ENCODE measurements around the gene MOGAT3.

The MOGAT3 gene

GRCh38 chr7:101216860-101217387 lies 16.1 kb upstream of the MOGAT3 start:
- peak overlapping the region; percentile 95 for H3K27ac ChIP-seq (ENCODE audit: low read depth, low read length)
- 0 out of 2 replicates have a peak, but pooled peaks cover 3% of the 10 kb centered on the region for H3K36me3 ChIP-seq (ENCODE audit: insufficient read depth, low read length)
- H3K27me3 ChIP-seq (ENCODE audit: insufficient read depth, low read length), result no peaks in the 10 kb centered on the region
- peaks cover 56% of the 10 kb centered on the region for H3K79me2 ChIP-seq (ENCODE audit: control insufficient read depth, insufficient read depth, low read length, unreplicated experiment)
- H3K4me1 ChIP-seq (ENCODE audit: control insufficient read depth, insufficient read depth, low read length, unreplicated experiment), result peaks cover 8% of the 10 kb centered on the region
- peak overlapping the region; percentile 15 for H2AFZ ChIP-seq (ENCODE audit: low read length, unreplicated experiment)
- H3K4me3 ChIP-seq (ENCODE audit: low read depth, low read length), result peak overlapping the region; percentile 95

DNA sequence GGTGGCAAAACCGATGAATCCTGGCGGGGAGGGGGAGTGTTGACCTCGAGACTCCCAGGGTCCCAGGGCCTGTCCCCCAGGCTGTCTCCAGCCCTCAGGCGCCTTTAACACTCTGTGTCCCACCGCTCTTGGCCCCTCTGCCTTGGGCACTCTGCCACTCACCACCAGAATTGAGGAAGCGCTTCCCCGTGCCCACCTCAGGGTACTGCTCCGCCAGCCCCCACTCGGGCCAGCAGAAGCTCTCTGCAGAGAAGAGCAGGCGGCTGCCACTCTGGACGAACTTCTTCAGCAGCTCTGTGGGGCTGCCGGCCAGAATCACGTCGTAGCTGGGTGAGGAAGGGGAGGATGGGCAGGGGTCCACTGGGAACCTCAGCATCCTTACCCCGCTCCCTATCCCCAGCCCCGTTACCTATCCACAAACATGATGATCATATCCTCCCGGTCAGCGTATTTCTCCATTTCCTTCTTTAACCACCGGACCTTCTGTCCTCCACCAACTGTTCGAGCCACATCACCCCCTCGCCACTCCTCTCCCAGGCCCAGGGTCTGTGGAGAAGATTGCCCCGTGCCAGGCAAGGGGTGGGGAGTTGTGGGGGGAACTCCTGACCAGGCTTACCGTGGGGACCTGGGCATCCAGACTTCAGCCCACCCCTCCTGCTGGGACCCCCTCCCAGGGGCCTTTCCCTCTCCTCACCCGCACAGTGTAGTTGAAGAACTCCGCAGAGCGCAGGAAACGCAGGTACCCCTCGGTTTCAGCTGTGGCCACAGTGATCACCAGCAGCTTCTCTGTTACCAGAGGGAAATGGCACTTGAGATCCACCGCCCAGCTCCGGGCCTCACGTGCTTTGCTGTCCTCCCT lies 15.4 kb upstream of the MOGAT3 start:
- Histone ChIP-seq H3K79me2 (ENCODE audit: control insufficient read depth, insufficient read depth, low read length, unreplicated experiment) (peaks cover 52% of the 10 kb centered on the region), H3K4me1 (ENCODE audit: control insufficient read depth, insufficient read depth, low read length, unreplicated experiment) (peaks cover 8% of the 10 kb centered on the region), H3K4me3 (ENCODE audit: low read depth, low read length) (peak overlapping the region; percentile 95), H3K27ac (ENCODE audit: low read depth, low read length) (no peak overlapping the region), H2AFZ (ENCODE audit: low read length, unreplicated experiment) (no peak overlapping the region), H3K27me3 (ENCODE audit: insufficient read depth, low read length) (no peaks in the 10 kb centered on the region), H3K36me3 (ENCODE audit: insufficient read depth, low read length) (0 out of 2 replicates have a peak, but pooled peaks cover 3% of the 10 kb centered on the region)

- H3K79me2 ChIP-seq (ENCODE audit: control insufficient read depth, insufficient read depth, low read length, unreplicated experiment), result peaks cover 22% of the 10 kb centered on the region
- no peaks in the 10 kb centered on the region for H3K27me3 ChIP-seq (ENCODE audit: insufficient read depth, low read length)
- H3K36me3 ChIP-seq (ENCODE audit: insufficient read depth, low read length), result peaks cover 5% of the 10 kb centered on the region; the same call in 1 of the 2 replicates
These were observed 11.2 kb upstream of the MOGAT3 start for GRCh38 chr7:101212014-101212413.

GRCh38 chr7:101211501-101211900 lies 10.7 kb upstream of the MOGAT3 start:
- H3K27ac ChIP-seq (ENCODE audit: low read depth, low read length), result no peak overlapping the region
- H3K4me3 ChIP-seq (ENCODE audit: low read depth, low read length), result no peak overlapping the region
- H3K36me3 ChIP-seq (ENCODE audit: insufficient read depth, low read length), result peaks cover 5% of the 10 kb centered on the region; the same call in 1 of the 2 replicates

More at GRCh38 chr7:101212014-101212413, 11.2 kb upstream of the MOGAT3 start:
- Histone ChIP-seq H2AFZ (ENCODE audit: low read length, unreplicated experiment) (no peak overlapping the region), H3K4me1 (ENCODE audit: control insufficient read depth, insufficient read depth, low read length, unreplicated experiment) (peaks cover 8% of the 10 kb centered on the region), H3K27ac (ENCODE audit: low read depth, low read length) (no peak overlapping the region), H3K4me3 (ENCODE audit: low read depth, low read length) (no peak overlapping the region)

GRCh38 chr7:101210143-101210542 lies 9.3 kb upstream of the MOGAT3 start:
- no peak overlapping the region for H3K4me3 ChIP-seq (ENCODE audit: low read depth, low read length)
- H3K27ac ChIP-seq (ENCODE audit: low read depth, low read length), result no peak overlapping the region
- H3K4me1 ChIP-seq (ENCODE audit: control insufficient read depth, insufficient read depth, low read length, unreplicated experiment), result no peaks in the 10 kb centered on the region
- no peak overlapping the region for H2AFZ ChIP-seq (ENCODE audit: low read length, unreplicated experiment)
- H3K79me2 ChIP-seq (ENCODE audit: control insufficient read depth, insufficient read depth, low read length, unreplicated experiment), result peaks cover 4% of the 10 kb centered on the region
- peaks cover 5% of the 10 kb centered on the region; the same call in 1 of the 2 replicates for H3K36me3 ChIP-seq (ENCODE audit: insufficient read depth, low read length)
- no peaks in the 10 kb centered on the region for H3K27me3 ChIP-seq (ENCODE audit: insufficient read depth, low read length)

More at GRCh38 chr7:101211501-101211900, 10.7 kb upstream of the MOGAT3 start:
- Histone ChIP-seq H3K79me2 (ENCODE audit: control insufficient read depth, insufficient read depth, low read length, unreplicated experiment) (peaks cover 17% of the 10 kb centered on the region), H2AFZ (ENCODE audit: low read length, unreplicated experiment) (no peak overlapping the region), H3K4me1 (ENCODE audit: control insufficient read depth, insufficient read depth, low read length, unreplicated experiment) (peaks cover 8% of the 10 kb centered on the region), H3K27me3 (ENCODE audit: insufficient read depth, low read length) (no peaks in the 10 kb centered on the region)

GRCh38 chr7:101208794-101209193 lies 8.0 kb upstream of the MOGAT3 start:
- Histone ChIP-seq H3K79me2 (ENCODE audit: control insufficient read depth, insufficient read depth, low read length, unreplicated experiment) (no peaks in the 10 kb centered on the region), H3K4me1 (ENCODE audit: control insufficient read depth, insufficient read depth, low read length, unreplicated experiment) (no peaks in the 10 kb centered on the region), H2AFZ (ENCODE audit: low read length, unreplicated experiment) (no peak overlapping the region), H3K4me3 (ENCODE audit: low read depth, low read length) (no peak overlapping the region), H3K36me3 (ENCODE audit: insufficient read depth, low read length) (peaks cover 2% of the 10 kb centered on the region; the same call in 1 of the 2 replicates), H3K27ac (ENCODE audit: low read depth, low read length) (no peak overlapping the region), H3K27me3 (ENCODE audit: insufficient read depth, low read length) (no peaks in the 10 kb centered on the region)

GRCh38 chr7:101207459-101207858 lies 6.6 kb upstream of the MOGAT3 start:
- no peaks in the 10 kb centered on the region for H3K79me2 ChIP-seq (ENCODE audit: control insufficient read depth, insufficient read depth, low read length, unreplicated experiment)
- no peak overlapping the region for H3K4me3 ChIP-seq (ENCODE audit: low read depth, low read length)
- H2AFZ ChIP-seq (ENCODE audit: low read length, unreplicated experiment), result no peak overlapping the region
- no peak overlapping the region for H3K27ac ChIP-seq (ENCODE audit: low read depth, low read length)
- no peaks in the 10 kb centered on the region for H3K4me1 ChIP-seq (ENCODE audit: control insufficient read depth, insufficient read depth, low read length, unreplicated experiment)
- H3K36me3 ChIP-seq (ENCODE audit: insufficient read depth, low read length), result peaks cover 2% of the 10 kb centered on the region; the same call in 1 of the 2 replicates
- H3K27me3 ChIP-seq (ENCODE audit: insufficient read depth, low read length), result peaks cover 4% of the 10 kb centered on the region; the same call in 1 of the 2 replicates

DNA sequence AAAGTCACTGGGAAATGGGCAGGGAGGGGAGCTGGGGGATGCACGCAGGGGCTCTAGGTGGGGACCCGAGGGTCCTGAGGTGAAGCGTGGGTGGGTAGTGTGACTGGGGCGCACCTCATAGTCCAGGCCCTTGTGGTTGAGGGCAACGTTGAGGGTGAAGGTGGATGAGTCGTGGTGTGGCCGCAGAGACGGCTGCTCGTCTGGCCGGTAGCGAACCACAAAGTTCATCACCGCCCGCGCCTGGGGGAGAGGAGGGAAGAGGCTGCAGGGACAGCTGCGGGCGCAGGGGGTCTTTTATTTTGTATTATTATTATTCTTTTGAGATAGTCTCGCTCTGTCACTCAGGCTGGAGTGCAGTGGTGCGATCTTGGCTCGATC lies 5.8 kb upstream of the MOGAT3 start:
- H3K36me3 ChIP-seq (ENCODE audit: insufficient read depth, low read length), result peaks cover 2% of the 10 kb centered on the region; the same call in 1 of the 2 replicates
- H3K27ac ChIP-seq (ENCODE audit: low read depth, low read length), result no peak overlapping the region
- peaks cover 12% of the 10 kb centered on the region for H3K27me3 ChIP-seq (ENCODE audit: insufficient read depth, low read length)
- no peak overlapping the region for H2AFZ ChIP-seq (ENCODE audit: low read length, unreplicated experiment)
- H3K79me2 ChIP-seq (ENCODE audit: control insufficient read depth, insufficient read depth, low read length, unreplicated experiment), result no peaks in the 10 kb centered on the region
- peaks cover 6% of the 10 kb centered on the region for H3K4me1 ChIP-seq (ENCODE audit: control insufficient read depth, insufficient read depth, low read length, unreplicated experiment)
- no peak overlapping the region for H3K4me3 ChIP-seq (ENCODE audit: low read depth, low read length)

DNA sequence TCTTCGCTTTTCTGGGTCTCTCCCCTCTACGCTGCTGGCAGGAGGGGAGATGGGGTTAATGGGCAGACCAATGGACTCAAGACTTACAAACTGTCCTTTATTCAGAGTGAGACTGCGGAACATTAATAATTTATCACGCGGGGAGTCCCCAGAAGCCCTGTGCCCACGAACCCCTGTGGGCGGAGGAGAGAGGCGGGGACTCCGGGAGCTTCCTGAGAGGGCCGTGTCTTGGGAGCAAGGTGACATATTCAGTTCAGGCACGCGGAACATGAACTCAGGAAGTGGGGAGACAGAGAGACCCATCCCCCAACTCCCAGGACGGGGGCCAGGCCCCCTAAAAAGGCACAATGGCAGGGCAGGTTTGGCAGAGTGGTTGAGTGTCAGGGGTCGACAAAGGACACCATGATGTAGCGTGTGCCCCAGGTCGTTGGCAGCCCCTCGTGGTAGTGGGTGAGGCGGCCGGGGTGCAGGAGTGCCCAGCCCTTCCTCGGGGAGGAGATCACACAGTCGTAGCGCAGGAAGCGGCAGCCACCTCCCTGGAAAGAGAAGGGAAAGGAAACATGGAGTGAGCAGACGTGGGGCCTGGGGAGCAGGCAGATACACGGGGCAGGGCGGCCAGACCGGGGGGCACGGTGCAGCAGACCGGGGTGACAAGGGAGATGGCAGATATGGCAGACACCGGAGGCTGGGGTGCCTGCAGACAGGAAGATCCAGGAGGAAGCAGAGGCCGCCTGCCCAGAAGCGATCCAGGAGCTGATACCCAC lies 5.2 kb upstream of the MOGAT3 start:
- Histone ChIP-seq H2AFZ (ENCODE audit: low read length, unreplicated experiment) (no peak overlapping the region), H3K4me3 (ENCODE audit: low read depth, low read length) (no peak overlapping the region), H3K27ac (ENCODE audit: low read depth, low read length) (no peak overlapping the region), H3K36me3 (ENCODE audit: insufficient read depth, low read length) (peaks cover 2% of the 10 kb centered on the region; the same call in 1 of the 2 replicates), H3K79me2 (ENCODE audit: control insufficient read depth, insufficient read depth, low read length, unreplicated experiment) (no peaks in the 10 kb centered on the region), H3K27me3 (ENCODE audit: insufficient read depth, low read length) (peaks cover 17% of the 10 kb centered on the region), H3K4me1 (ENCODE audit: control insufficient read depth, insufficient read depth, low read length, unreplicated experiment) (peaks cover 6% of the 10 kb centered on the region)
